ENCODE results near the gene TGM5. TPM values are rescaled to one million over a fixed set of nuclear protein-coding genes. Genes with fewer than 3 reads are reported as not detected.

TGM5 gene
- total and polyA plus RNA-seq, 2 experiments from 2014 or later, result not detected

GRCh38 chr15:43246261-43246774, 20.4 kb downstream of the TGM5 start:
- H3K27me3 ChIP-seq, result no peaks in the 10 kb centered on the region
- no peaks in the 10 kb centered on the region for H3K4me1 ChIP-seq (ENCODE audit: insufficient read depth)
- no peaks in the 10 kb centered on the region for H3K79me2 ChIP-seq
- 78% methylated on average over 6 of the region's 6 CpGs for WGBS (ENCODE audit: low lambda C conversion rate, missing lambda C conversion rate)
- no peak for DNase-seq (ENCODE audit: low spot score)
- H3K4me2 ChIP-seq, result no peak overlapping the region
- no peak for TF ChIP-seq EZH2phosphoT487 (IDR thresholded peaks at IDR 0.05; ENCODE audit: low read depth, severe bottlenecking, unreplicated experiment)
- no peak for TF ChIP-seq CTCF (IDR thresholded peaks at IDR 0.05; ENCODE audit: poor library complexity)
- no peak for TF ChIP-seq EZH2 (IDR thresholded peaks at IDR 0.05; ENCODE audit: borderline replicate concordance)
- no peak overlapping the region for H3K27ac ChIP-seq
- no peak overlapping the region for H2AFZ ChIP-seq
- H3K36me3 ChIP-seq (replicated peaks; ENCODE audit: insufficient read depth, low read depth), result no peaks in the 10 kb centered on the region
- no peaks in the 10 kb centered on the region for H3K9me2 ChIP-seq (replicated peaks; ENCODE audit: insufficient read depth)
- no peak overlapping the region for H3K4me3 ChIP-seq
- H3K9me3 ChIP-seq (ENCODE audit: low read depth), result no peaks in the 10 kb centered on the region
- no peaks in the 10 kb centered on the region for H4K20me1 ChIP-seq (ENCODE audit: insufficient read depth, poor library complexity, severe bottlenecking)

GRCh38 chr15:43244092-43244491, 22.6 kb downstream of the TGM5 start:
- no peak for TF ChIP-seq EZH2phosphoT487 (IDR thresholded peaks at IDR 0.05; ENCODE audit: low read depth, severe bottlenecking, unreplicated experiment)
- TF ChIP-seq CTCF (IDR thresholded peaks at IDR 0.05; ENCODE audit: poor library complexity), result no peak
- no peak for TF ChIP-seq EZH2 (IDR thresholded peaks at IDR 0.05; ENCODE audit: borderline replicate concordance)
- no peak overlapping the region for H3K4me2 ChIP-seq
- 78% methylated on average over 4 of the region's 4 CpGs for WGBS (ENCODE audit: low lambda C conversion rate, missing lambda C conversion rate)
- DNase-seq (ENCODE audit: low spot score), result no peak
- H3K27ac ChIP-seq, result no peak overlapping the region
- H2AFZ ChIP-seq, result no peak overlapping the region
- no peaks in the 10 kb centered on the region for H3K9me3 ChIP-seq (ENCODE audit: low read depth)
- H3K27me3 ChIP-seq, result no peaks in the 10 kb centered on the region
- no peaks in the 10 kb centered on the region for H3K36me3 ChIP-seq (replicated peaks; ENCODE audit: insufficient read depth, low read depth)
- no peaks in the 10 kb centered on the region for H4K20me1 ChIP-seq (ENCODE audit: insufficient read depth, poor library complexity, severe bottlenecking)
- H3K4me1 ChIP-seq (ENCODE audit: insufficient read depth), result no peaks in the 10 kb centered on the region
- H3K4me3 ChIP-seq, result no peak overlapping the region
- no peaks in the 10 kb centered on the region for H3K79me2 ChIP-seq
- no peaks in the 10 kb centered on the region for H3K9me2 ChIP-seq (replicated peaks; ENCODE audit: insufficient read depth)

- 94% methylated on average over 2 of the region's 2 CpGs for WGBS (ENCODE audit: low lambda C conversion rate, missing lambda C conversion rate)
- H2AFZ ChIP-seq, result no peak overlapping the region
- DNase-seq (ENCODE audit: low spot score), result no peak
- no peak overlapping the region for H3K27ac ChIP-seq
- no peaks in the 10 kb centered on the region for H3K9me3 ChIP-seq (ENCODE audit: low read depth)
- no peak overlapping the region for H3K4me2 ChIP-seq
- H3K79me2 ChIP-seq, result no peaks in the 10 kb centered on the region
- no peak for TF ChIP-seq EZH2phosphoT487 (IDR thresholded peaks at IDR 0.05; ENCODE audit: low read depth, severe bottlenecking, unreplicated experiment)
- no peak for TF ChIP-seq CTCF (IDR thresholded peaks at IDR 0.05; ENCODE audit: poor library complexity)
- TF ChIP-seq EZH2 (IDR thresholded peaks at IDR 0.05; ENCODE audit: borderline replicate concordance), result no peak
- no peaks in the 10 kb centered on the region for H3K4me1 ChIP-seq (ENCODE audit: insufficient read depth)
- H3K36me3 ChIP-seq (replicated peaks; ENCODE audit: insufficient read depth, low read depth), result no peaks in the 10 kb centered on the region
- H4K20me1 ChIP-seq (ENCODE audit: insufficient read depth, poor library complexity, severe bottlenecking), result no peaks in the 10 kb centered on the region
- H3K4me3 ChIP-seq, result no peak overlapping the region
- H3K27me3 ChIP-seq, result no peaks in the 10 kb centered on the region
- H3K9me2 ChIP-seq (replicated peaks; ENCODE audit: insufficient read depth), result no peaks in the 10 kb centered on the region
These were observed 23.6 kb downstream of the TGM5 start for GRCh38 chr15:43243020-43243645.

Data from hepatocyte (in vitro differentiated cells).